CD4-positive, alpha-beta memory T cell (primary cell): ENCODE results near the gene GSAP. TPM values are rescaled to one million over a fixed set of nuclear protein-coding genes. Genes with fewer than 3 reads are reported as not detected.
"Not testable (repeated sequence)": the region's sequence is repeated elsewhere in the genome, so short reads cannot be mapped to it uniquely, and the experiment has no call there.

Source experiments
- CTCF ChIA-PET: fragments of 350-600 bp; sonication (Branson Sonifier 250); formaldehyde crosslinking; loops from one replicate; lab custom pipeline; 2021; ENCODE audit warnings: inconsistent platforms; ENCODE audit not compliant: partially characterized antibody; lab: Charles Lee
- POLR2A ChIA-PET: fragments of 350-600 bp; sonication (Branson Sonifier 250); formaldehyde crosslinking; loops from one replicate; lab custom pipeline; 2021; ENCODE audit not compliant: partially characterized antibody; lab: Charles Lee
- DNase-seq, 5 donors: peaks; one replicate each; pipeline versions ENCODE4 v3.0.0 to v3.0.0-alpha.2; 2020 to 2022; ENCODE audit warnings: mixed read lengths in 1 of 5
- H3K27ac ChIP-seq: one replicate; pipeline ENCODE4 v1.7.0; 2013; ENCODE audit warnings: low read depth, low read length
- H3K27me3 ChIP-seq: 2 replicates; pipeline ENCODE4 v1.7.0; 2013; ENCODE audit warnings: mild to moderate bottlenecking, low read length, moderate library complexity; ENCODE audit not compliant: insufficient read depth
- H3K36me3 ChIP-seq: 2 replicates; pipeline ENCODE4 v1.7.0; 2013; ENCODE audit warnings: mild to moderate bottlenecking, low read length, moderate library complexity; ENCODE audit not compliant: insufficient read depth
- H3K4me1 ChIP-seq: 2 replicates; pipeline ENCODE4 v1.7.0; 2013; ENCODE audit warnings: mild to moderate bottlenecking, low read length, moderate library complexity; ENCODE audit not compliant: insufficient read depth
- H3K4me3 ChIP-seq, 2 donors: one replicate each; pipeline ENCODE4 v1.7.0; 2013; ENCODE audit warnings: low read length in 2 of 2, mild to moderate bottlenecking in 1 of 2
- H3K9me3 ChIP-seq, 2 donors: one replicate each; pipeline ENCODE4 v1.7.0; 2013; ENCODE audit warnings: low read length in 2 of 2, control low read depth in 1 of 2; ENCODE audit not compliant: control insufficient read depth in 1 of 2
- H3K27ac Mint-ChIP-seq, 7 donors: one replicate each; pipeline ENCODE4 v1.8.0; 2020 to 2021; ENCODE audit warnings: mixed read lengths in 7 of 7, mild to moderate bottlenecking in 6 of 7, inconsistent platforms in 3 of 7, moderate library complexity in 3 of 7
- H3K27me3 Mint-ChIP-seq, 2 donors: one replicate each; pipeline ENCODE4 v1.8.0; 2020 to 2021; ENCODE audit warnings: mixed read lengths in 2 of 2
- H3K36me3 Mint-ChIP-seq, 2 donors: one replicate each; pipeline ENCODE4 v1.8.0; 2020 to 2021; ENCODE audit warnings: mixed read lengths in 2 of 2, inconsistent platforms in 1 of 2, mild to moderate bottlenecking in 1 of 2
- H3K4me1 Mint-ChIP-seq, 4 donors: one replicate each; pipeline ENCODE4 v1.8.0; 2020 to 2021; ENCODE audit warnings: mixed read lengths in 4 of 4, mild to moderate bottlenecking in 1 of 4
- H3K4me3 Mint-ChIP-seq, 8 donors: one replicate each; pipeline ENCODE4 v1.8.0; 2020 to 2021; ENCODE audit warnings: mixed read lengths in 8 of 8, mild to moderate bottlenecking in 7 of 8, moderate library complexity in 6 of 8, inconsistent platforms in 3 of 8
- H3K9me3 Mint-ChIP-seq, 8 donors: one replicate each; pipeline ENCODE4 v1.8.0; 2020 to 2021; ENCODE audit warnings: mixed read lengths in 8 of 8, mild to moderate bottlenecking in 5 of 8, inconsistent platforms in 3 of 8, moderate library complexity in 1 of 8
- intact Hi-C: fragments of 100-400 bp; cut with micrococcal nuclease; formaldehyde crosslinking; loops from one replicate; pipeline ENCODE4 v1.15.1; 2023
- polyA plus RNA-seq, 2 donors: library from polyadenylated mRNA; unstranded; fragments of 300-500 nt; fragmentation: Illumina TruSeq; gene quantifications; one replicate each; pipeline ENCODE4 v1.2.3, GENCODE V29; 2021
- total RNA-seq, 2 experiments: library from RNA; stranded (reverse); gene quantifications; one replicate each; pipeline ENCODE4 v1.2.3, GENCODE V29; 2021

GSAP gene
- total and polyA plus RNA-seq, 4 experiments from 2014 or later: 9.4 to 22.0 (median 16.5) TPM

- H3K36me3 Mint-ChIP-seq: no peaks in the 10 kb centered on the region
- no peak overlapping the region for H3K27ac ChIP-seq
Observed at GRCh38 chr7:77339726-77340125, 76.4 kb downstream of the GSAP start.

GRCh38 chr7:77338883-77339629, 77.1 kb downstream of the GSAP start:
- H3K27me3 ChIP-seq: no peaks in the 10 kb centered on the region
- peaks cover 7 to 20% (median 18%) of the 10 kb centered on the region in 4 donors for H3K4me1 Mint-ChIP-seq
- no peak overlapping the region for H3K27ac ChIP-seq
- no peaks in the 10 kb centered on the region for H3K9me3 Mint-ChIP-seq
- H3K27ac Mint-ChIP-seq: peak overlapping the region in 3 of 7 donors; percentile 0 to 43 (median 31)
- no peaks in the 10 kb centered on the region for H3K9me3 ChIP-seq
- H3K4me3 Mint-ChIP-seq: no peak overlapping the region
- no peak overlapping the region for H3K4me3 ChIP-seq
- ChIA-PET POLR2A (no interaction called here), CTCF (interaction anchor here (1.3 kb wide), 1 partner anchor 15 kb away, joined by 4 read pairs; no protein-coding TSS in a partner anchor)
- no peaks in the 10 kb centered on the region for H3K36me3 Mint-ChIP-seq
- H3K27me3 Mint-ChIP-seq: peaks cover 0 to 2% of the 10 kb centered on the region in 2 donors
- peaks cover 14% of the 10 kb centered on the region for H3K4me1 ChIP-seq
- no peak for DNase-seq
- intact Hi-C loops: loop anchor here (1.0 kb wide), 1 partner anchor 12 kb away; no protein-coding TSS in a partner anchor
- H3K36me3 ChIP-seq: no peaks in the 10 kb centered on the region

More at GRCh38 chr7:77339726-77340125, 76.4 kb downstream of the GSAP start:
- ChIA-PET POLR2A (no interaction called here), CTCF (interaction anchor here (1.3 kb wide), 1 partner anchor 15 kb away, joined by 4 read pairs; no protein-coding TSS in a partner anchor)
- intact Hi-C loops: loop anchor here (1.0 kb wide), 1 partner anchor 12 kb away; no protein-coding TSS in a partner anchor
- Histone ChIP-seq H3K4me1 (peaks cover 14% of the 10 kb centered on the region), H3K27me3 (no peaks in the 10 kb centered on the region), H3K4me3 (no peak overlapping the region), H3K9me3 (no peaks in the 10 kb centered on the region), H3K36me3 (no peaks in the 10 kb centered on the region)
- H3K27me3 Mint-ChIP-seq: peaks cover 0 to 2% of the 10 kb centered on the region in 2 donors
- no peak overlapping the region for H3K27ac Mint-ChIP-seq
- peaks cover 5 to 20% (median 18%) of the 10 kb centered on the region in 4 donors for H3K4me1 Mint-ChIP-seq
- no peak overlapping the region for H3K4me3 Mint-ChIP-seq
- no peak for DNase-seq
- H3K9me3 Mint-ChIP-seq: no peaks in the 10 kb centered on the region

GRCh38 chr7:77338260-77338659, 77.9 kb downstream of the GSAP start:
- no peaks in the 10 kb centered on the region for H3K9me3 Mint-ChIP-seq
- Histone ChIP-seq H3K36me3 (no peaks in the 10 kb centered on the region), H3K9me3 (no peaks in the 10 kb centered on the region), H3K4me3 (no peak overlapping the region), H3K4me1 (peaks cover 14% of the 10 kb centered on the region), H3K27ac (no peak overlapping the region), H3K27me3 (no peaks in the 10 kb centered on the region)
- H3K27ac Mint-ChIP-seq: peak overlapping the region in 3 of 7 donors; percentile 7 to 41 (median 24)
- H3K4me1 Mint-ChIP-seq: peaks cover 13 to 20% (median 18%) of the 10 kb centered on the region in 4 donors
- H3K36me3 Mint-ChIP-seq: no peaks in the 10 kb centered on the region
- CTCF ChIA-PET: no interaction called here
- DNase-seq: no peak
- peaks cover 0 to 2% of the 10 kb centered on the region in 2 donors for H3K27me3 Mint-ChIP-seq
- POLR2A ChIA-PET: no interaction called here
- peak overlapping the region in 3 of 8 donors; percentile 3 to 33 (median 5) for H3K4me3 Mint-ChIP-seq
- intact Hi-C loops: no loop called here

GRCh38 chr7:77337456-77337990, 78.6 kb downstream of the GSAP start:
- CTCF ChIA-PET: no interaction called here

GRCh38 chr7:77335581-77335980, 80.6 kb downstream of the GSAP start:
- Histone ChIP-seq H3K36me3 (no peaks in the 10 kb centered on the region), H3K27me3 (no peaks in the 10 kb centered on the region), H3K4me1 (peaks cover 23% of the 10 kb centered on the region), H3K27ac (no peak overlapping the region), H3K4me3 (no peak overlapping the region), H3K9me3 (no peaks in the 10 kb centered on the region)
- CTCF ChIA-PET: interaction anchor here (1.5 kb wide), 1 partner anchor 89 kb away, joined by 4 read pairs; no protein-coding TSS in a partner anchor
- peaks cover 0 to 2% of the 10 kb centered on the region in 2 donors for H3K27me3 Mint-ChIP-seq
- H3K27ac Mint-ChIP-seq: peak overlapping the region in 1 of 7 donors; percentile 30
- no peaks in the 10 kb centered on the region for H3K36me3 Mint-ChIP-seq
- H3K4me3 Mint-ChIP-seq: no peak overlapping the region
- POLR2A ChIA-PET: interaction anchor here (1.4 kb wide), 1 partner anchor 16 kb away, joined by 4 read pairs; no protein-coding TSS in a partner anchor
- H3K4me1 Mint-ChIP-seq: peaks cover 21 to 32% (median 24%) of the 10 kb centered on the region in 4 donors
- no peaks in the 10 kb centered on the region for H3K9me3 Mint-ChIP-seq
- intact Hi-C loops: no loop called here
- DNase-seq: no peak

More at GRCh38 chr7:77337456-77337990, 78.6 kb downstream of the GSAP start:
- POLR2A ChIA-PET: no interaction called here
- H3K4me3 Mint-ChIP-seq: no peak overlapping the region
- DNase-seq: no peak
- Histone ChIP-seq H3K27ac (no peak overlapping the region), H3K27me3 (no peaks in the 10 kb centered on the region), H3K9me3 (no peaks in the 10 kb centered on the region), H3K4me1 (peaks cover 14% of the 10 kb centered on the region), H3K36me3 (no peaks in the 10 kb centered on the region), H3K4me3 (no peak overlapping the region)
- intact Hi-C loops: no loop called here
- peaks cover 13 to 20% (median 18%) of the 10 kb centered on the region in 4 donors for H3K4me1 Mint-ChIP-seq
- H3K27ac Mint-ChIP-seq: peak overlapping the region in 2 of 7 donors; percentile 39 to 77
- H3K27me3 Mint-ChIP-seq: peaks cover 0 to 2% of the 10 kb centered on the region in 2 donors
- H3K36me3 Mint-ChIP-seq: no peaks in the 10 kb centered on the region
- H3K9me3 Mint-ChIP-seq: no peaks in the 10 kb centered on the region

GRCh38 chr7:77334039-77334438, 82.1 kb downstream of the GSAP start:
- CTCF ChIA-PET: interaction anchor here (1.2 to 1.7 kb wide), 2 partner anchors 21 to 87 kb away, joined by 3 to 5 read pairs; no protein-coding TSS in a partner anchor
- H3K9me3 Mint-ChIP-seq, H3K27me3 Mint-ChIP-seq, H3K4me3 Mint-ChIP-seq, H3K4me3 ChIP-seq, H3K27ac ChIP-seq, H3K36me3 ChIP-seq, DNase-seq, POLR2A ChIA-PET, H3K36me3 Mint-ChIP-seq, intact Hi-C loops, H3K9me3 ChIP-seq, H3K27me3 ChIP-seq: not testable (repeated sequence)
- peaks cover 33% of the 10 kb centered on the region for H3K4me1 ChIP-seq
- Mint-ChIP-seq H3K4me1 (peaks cover 25 to 40% (median 36%) of the 10 kb centered on the region in 4 donors), H3K27ac (peak overlapping the region in 1 of 7 donors; percentile 53)
